Left cardiac atrium (tissue), 4 donors: ENCODE measurements around the gene FBLN5. TPM values are rescaled to one million over a fixed set of nuclear protein-coding genes. Genes with fewer than 3 reads are reported as not detected.
"Not testable (repeated sequence)": the region's sequence is repeated elsewhere in the genome, so short reads cannot be mapped to it uniquely, and the experiment has no call there.

Source experiments
- ATAC-seq, 2 donors: fragments of 200-7000 bp; cut with Tn5 transposase; one replicate each; pipeline ENCODE4 v1.9.1; 2020; ENCODE audit warnings: mild to moderate bottlenecking in 2 of 2, moderate library complexity in 2 of 2
- DNase-seq: peaks from one replicate; pipeline ENCODE4 v3.0.0-alpha.2; 2020
- intact Hi-C, 2 donors: fragments of 100-400 bp; cut with DNase I; formaldehyde crosslinking; loops; one replicate each; pipeline versions ENCODE4 v1.14.1 to v1.15.1; 2022 to 2023
- total RNA-seq, 2 donors: library from RNA; stranded (reverse); fragmentation: NEBNext Ultra II Directional; extraction: Animal tissue kit (Norgen Biotek cat#: 25700); gene quantifications; one replicate each; pipeline ENCODE4 v1.2.1, GENCODE V29; 2021
- donor health status: DM: no; HTN: yes; CAD: no.
- donor health status: DM: no; HTN: yes; CAD: no; lungs with severe emphysema.
- donor health status: DM: yes; HTN: yes; CAD: no.
- donor health status: Dilated cardiomyopathy.

Gene FBLN5
- total RNA-seq, 2 donors from 2014 or later = 121 to 122 TPM

- peak; percentile 11 to 76 for ATAC-seq
- no peak for DNase-seq
- intact Hi-C loops = no loop called here
Observed at GRCh38 chr14:91918186-91918883, 29.2 kb downstream of the FBLN5 start.

- ATAC-seq (no peak), DNase-seq (no peak)
- intact Hi-C loops = loop anchor here (5.0 kb wide), 1 partner anchor 260 kb away; no protein-coding TSS in a partner anchor
Observed at GRCh38 chr14:91912035-91912434, 35.5 kb downstream of the FBLN5 start.

GRCh38 chr14:91911474-91912032, 35.9 kb downstream of the FBLN5 start:
- ATAC-seq = peak; percentile 83 to 85
- intact Hi-C loops = loop anchor here (5.0 kb wide), 1 partner anchor 259 kb away; no protein-coding TSS in a partner anchor
- no peak for DNase-seq

GRCh38 chr14:91910196-91910595, 37.3 kb downstream of the FBLN5 start:
- ATAC-seq (no peak), DNase-seq (no peak)
- intact Hi-C loops = loop anchor here (5.0 kb wide), 1 partner anchor 258 kb away; no protein-coding TSS in a partner anchor

GRCh38 chr14:91906374-91906773, 41.1 kb downstream of the FBLN5 start:
- no peak for DNase-seq
- no peak for ATAC-seq
- intact Hi-C loops = no loop called here

GRCh38 chr14:91904956-91905645, 42.4 kb downstream of the FBLN5 start:
- ATAC-seq (no peak), DNase-seq (no peak)
- intact Hi-C loops = no loop called here

- no peak for ATAC-seq
- intact Hi-C loops = no loop called here
- DNase-seq = no peak
Observed at GRCh38 chr14:91904483-91904882, 43.0 kb downstream of the FBLN5 start.

GRCh38 chr14:91903070-91903469, 44.4 kb downstream of the FBLN5 start:
- no peak for DNase-seq

GRCh38 chr14:91902336-91902735, 45.2 kb downstream of the FBLN5 start:
- intact Hi-C loops = no loop called here
- ATAC-seq (peak in 1 of 2 donors; percentile 20), DNase-seq (no peak)

More at GRCh38 chr14:91903070-91903469, 44.4 kb downstream of the FBLN5 start:
- intact Hi-C loops = no loop called here
- ATAC-seq = peak in 1 of 2 donors; percentile 44

- intact Hi-C loops = no loop called here
- DNase-seq (peak; percentile 42), ATAC-seq (peak; percentile 17 to 67)
Observed at GRCh38 chr14:91901449-91902226, 45.9 kb downstream of the FBLN5 start.

GRCh38 chr14:91899806-91900205, 47.7 kb downstream of the FBLN5 start:
- DNase-seq = no peak
- peak in 1 of 2 donors; percentile 42 for ATAC-seq
- intact Hi-C loops = no loop called here

- intact Hi-C loops = no loop called here
- DNase-seq = no peak
- no peak for ATAC-seq
Observed at GRCh38 chr14:91899213-91899612, 48.3 kb downstream of the FBLN5 start.

GRCh38 chr14:91898372-91898771, 49.1 kb downstream of the FBLN5 start:
- DNase-seq = no peak
- intact Hi-C loops = no loop called here
- no peak for ATAC-seq

GRCh38 chr14:91897716-91898115, 49.8 kb downstream of the FBLN5 start:
- ATAC-seq, DNase-seq, intact Hi-C loops: not testable (repeated sequence)

- ATAC-seq = peak; percentile 50 to 86
- DNase-seq = peak; percentile 65
- intact Hi-C loops = no loop called here
Observed at GRCh38 chr14:91897106-91897701, 50.3 kb downstream of the FBLN5 start.

GRCh38 chr14:91896419-91896818, 51.1 kb downstream of the FBLN5 start:
- intact Hi-C loops = no loop called here
- no peak for DNase-seq
- ATAC-seq = no peak

GRCh38 chr14:91893669-91894068, 53.8 kb downstream of the FBLN5 start:
- ATAC-seq = no peak
- intact Hi-C loops = no loop called here
- no peak for DNase-seq

- DNase-seq (no peak), ATAC-seq (no peak)
- intact Hi-C loops = no loop called here
Observed at GRCh38 chr14:91893007-91893406, 54.5 kb downstream of the FBLN5 start.

GRCh38 chr14:91891721-91892220, 55.7 kb downstream of the FBLN5 start:
- intact Hi-C loops = no loop called here
- DNase-seq = no peak
- ATAC-seq = peak; percentile 27 to 29
